ENCODE results near the gene AHNAK2. TPM values are rescaled to one million over a fixed set of nuclear protein-coding genes. Genes with fewer than 3 reads are reported as not detected.

Gene AHNAK2
- total and polyA plus RNA-seq, 2 donors (not counting 1 experiment from before 2014, with no cell fraction given) = not detected

DNA sequence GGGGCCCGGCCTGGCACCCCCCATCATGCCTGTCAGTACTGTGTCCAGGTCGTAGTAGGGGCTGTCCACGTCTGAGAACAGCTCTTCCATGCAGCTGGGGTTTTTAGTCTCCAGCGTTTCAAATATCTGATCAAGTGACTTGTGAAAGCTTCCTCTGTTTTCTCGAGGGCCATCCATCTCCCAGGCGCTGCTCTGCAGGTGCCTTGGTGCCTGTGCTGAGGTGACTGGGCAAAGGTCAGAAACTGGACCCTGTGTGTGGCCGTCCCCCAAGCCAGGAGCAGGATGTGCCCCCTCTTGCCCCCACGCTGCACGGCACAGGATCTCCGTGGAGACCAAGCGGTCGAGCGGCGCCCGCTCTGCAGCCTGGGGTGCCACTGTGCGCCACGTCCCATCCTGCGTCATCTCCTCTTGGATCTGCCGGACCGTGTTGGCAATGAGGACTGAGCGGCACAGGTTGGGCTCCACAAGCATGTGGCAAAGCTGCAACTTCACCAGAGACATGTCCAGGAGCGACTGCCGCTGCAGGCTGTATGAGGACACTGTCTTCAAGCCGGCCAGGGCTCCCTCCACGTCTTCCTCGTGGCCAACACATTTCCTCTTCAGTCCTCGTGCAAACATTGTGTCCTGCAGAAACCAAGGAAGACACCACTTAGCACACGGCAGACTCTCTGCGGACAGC lies 33.3 kb upstream of the AHNAK2 start:
- TF ChIP-seq, protein P1, sequence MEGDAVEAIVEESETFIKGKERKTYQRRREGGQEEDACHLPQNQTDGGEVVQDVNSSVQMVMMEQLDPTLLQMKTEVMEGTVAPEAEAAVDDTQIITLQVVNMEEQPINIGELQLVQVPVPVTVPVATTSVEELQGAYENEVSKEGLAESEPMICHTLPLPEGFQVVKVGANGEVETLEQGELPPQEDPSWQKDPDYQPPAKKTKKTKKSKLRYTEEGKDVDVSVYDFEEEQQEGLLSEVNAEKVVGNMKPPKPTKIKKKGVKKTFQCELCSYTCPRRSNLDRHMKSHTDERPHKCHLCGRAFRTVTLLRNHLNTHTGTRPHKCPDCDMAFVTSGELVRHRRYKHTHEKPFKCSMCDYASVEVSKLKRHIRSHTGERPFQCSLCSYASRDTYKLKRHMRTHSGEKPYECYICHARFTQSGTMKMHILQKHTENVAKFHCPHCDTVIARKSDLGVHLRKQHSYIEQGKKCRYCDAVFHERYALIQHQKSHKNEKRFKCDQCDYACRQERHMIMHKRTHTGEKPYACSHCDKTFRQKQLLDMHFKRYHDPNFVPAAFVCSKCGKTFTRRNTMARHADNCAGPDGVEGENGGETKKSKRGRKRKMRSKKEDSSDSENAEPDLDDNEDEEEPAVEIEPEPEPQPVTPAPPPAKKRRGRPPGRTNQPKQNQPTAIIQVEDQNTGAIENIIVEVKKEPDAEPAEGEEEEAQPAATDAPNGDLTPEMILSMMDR (IDR thresholded peaks at IDR 0.05) = no peak
- TF ChIP-seq EZH2 (IDR thresholded peaks at IDR 0.05; ENCODE audit: borderline replicate concordance, insufficient read depth, low read depth, low read length, poor library complexity, severe bottlenecking) = no peak
- Mint-ChIP-seq H3K4me3 (no peak overlapping the region), H3K27ac (no peak overlapping the region), H3K9me3 (ENCODE audit: insufficient read depth) (no peaks in the 10 kb centered on the region), H3K4me1 (peaks cover 37% of the 10 kb centered on the region), H3K27me3 (no peaks in the 10 kb centered on the region)
- WGBS (ENCODE audit: insufficient coverage) = 89% methylated on average over 29 of the region's 29 CpGs
- ChIA-PET CTCF (interaction anchor here (0.9 to 1.4 kb wide), 5 partner anchors 12 to 72 kb away, joined by 3 to 13 read pairs (median 3); partner anchors contain the start of gene GPR132), POLR2A (interaction anchor here (0.6 kb wide), 1 partner anchor 116 kb away, joined by 5 read pairs; no protein-coding TSS in a partner anchor)
- H3K27me3 ChIP-seq (replicated peaks in 1 of 4; ENCODE audit: control extremely low read depth in 1 of 4, control insufficient read depth in 3 of 4, insufficient read depth in 4 of 4, low read length in 3 of 4) = no peaks in the 10 kb centered on the region
- peaks cover 2 to 19% of the 10 kb centered on the region in 2 experiments for H3K36me3 ChIP-seq (replicated peaks in 1 of 2; ENCODE audit: control extremely low read depth in 1 of 2, control insufficient read depth in 1 of 2, extremely low read depth in 1 of 2, insufficient read depth in 2 of 2, low read length in 1 of 2)
- no peaks in the 10 kb centered on the region for H3K9me3 ChIP-seq (ENCODE audit: control extremely low read depth in 1 of 3, control insufficient read depth in 2 of 3, insufficient read depth in 1 of 3, low read length in 2 of 3)
- H2AFZ ChIP-seq (ENCODE audit: insufficient read depth, low read depth, low read length, poor library complexity, severe bottlenecking) = no peak overlapping the region
- DNase-seq (no peak), ATAC-seq (ENCODE audit: low read depth) (no peak)
- H3K4me2 ChIP-seq (replicated peaks; ENCODE audit: low read depth, low read length, poor library complexity, severe bottlenecking) = no peak overlapping the region
- intact Hi-C loops (cut with micrococcal nuclease) = no loop called here
- peaks cover 6 to 7% of the 10 kb centered on the region in 2 donors for H3K4me1 ChIP-seq (ENCODE audit: control insufficient read depth in 2 of 2, insufficient read depth in 2 of 2, low read length in 2 of 2)
- H3K4me3 ChIP-seq (ENCODE audit: control extremely low read depth in 1 of 5, extremely low read depth in 1 of 5, insufficient read depth in 1 of 5, low read depth in 2 of 5, low read length in 4 of 5) = no peak overlapping the region
- H4K20me1 ChIP-seq (ENCODE audit: control insufficient read depth, insufficient read depth, low read length, poor library complexity, severe bottlenecking) = peaks cover 49% of the 10 kb centered on the region
- H3K79me2 ChIP-seq (ENCODE audit: control insufficient read depth, insufficient read depth, low read length) = peaks cover 57% of the 10 kb centered on the region
- no peak overlapping the region for H3K9ac ChIP-seq (ENCODE audit: low read length)
- no peak overlapping the region for H3K27ac ChIP-seq (ENCODE audit: low read length in 2 of 2)

DNA sequence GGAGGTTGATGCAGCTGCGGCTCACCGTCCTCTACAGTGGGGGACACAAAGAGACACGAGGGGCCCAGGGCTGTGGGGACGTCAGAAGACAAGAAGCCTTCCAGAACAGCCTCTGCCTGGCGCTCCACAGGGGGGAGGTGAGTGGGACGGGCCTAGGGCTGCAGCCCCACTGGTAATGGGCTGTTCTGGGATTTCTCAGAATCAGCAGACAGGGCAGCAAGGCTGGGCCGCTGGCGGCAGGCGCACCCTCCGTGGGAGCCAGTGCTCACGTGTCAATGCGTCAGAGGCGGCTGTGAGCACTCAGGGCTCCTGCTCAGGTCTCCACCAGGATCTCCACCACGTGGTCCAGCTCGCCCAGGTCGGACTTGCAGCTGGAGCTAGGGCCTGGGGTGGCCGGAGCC lies 32.7 kb upstream of the AHNAK2 start:
- ChIA-PET POLR2A (no interaction called here), CTCF (interaction anchor here (0.9 kb wide), 1 partner anchor 22 kb away, joined by 3 read pairs; no protein-coding TSS in a partner anchor)
- no peak overlapping the region for H3K9ac ChIP-seq (ENCODE audit: low read length)
- no peaks in the 10 kb centered on the region for H3K27me3 Mint-ChIP-seq
- H2AFZ ChIP-seq (ENCODE audit: insufficient read depth, low read depth, low read length, poor library complexity, severe bottlenecking) = no peak overlapping the region
- no peaks in the 10 kb centered on the region for H3K9me3 Mint-ChIP-seq (ENCODE audit: insufficient read depth)
- no peak overlapping the region for H3K4me3 ChIP-seq (ENCODE audit: control extremely low read depth in 1 of 5, extremely low read depth in 1 of 5, insufficient read depth in 1 of 5, low read depth in 2 of 5, low read length in 4 of 5)
- peaks cover 52% of the 10 kb centered on the region for H3K79me2 ChIP-seq (ENCODE audit: control insufficient read depth, insufficient read depth, low read length)
- ATAC-seq (ENCODE audit: low read depth) (no peak), DNase-seq (no peak)
- H3K27ac Mint-ChIP-seq = no peak overlapping the region
- H4K20me1 ChIP-seq (ENCODE audit: control insufficient read depth, insufficient read depth, low read length, poor library complexity, severe bottlenecking) = peaks cover 46% of the 10 kb centered on the region
- no peak overlapping the region for H3K27ac ChIP-seq (ENCODE audit: low read length in 2 of 2)
- H3K4me1 ChIP-seq (ENCODE audit: control insufficient read depth in 2 of 2, insufficient read depth in 2 of 2, low read length in 2 of 2) = peaks cover 6 to 7% of the 10 kb centered on the region in 2 donors
- no peak overlapping the region for H3K4me3 Mint-ChIP-seq
- H3K4me2 ChIP-seq (replicated peaks; ENCODE audit: low read depth, low read length, poor library complexity, severe bottlenecking) = no peak overlapping the region
- intact Hi-C loops (cut with micrococcal nuclease) = no loop called here
- H3K9me3 ChIP-seq (ENCODE audit: control extremely low read depth in 1 of 3, control insufficient read depth in 2 of 3, insufficient read depth in 1 of 3, low read length in 2 of 3) = no peaks in the 10 kb centered on the region
- 88% methylated on average over 17 of the region's 17 CpGs for WGBS (ENCODE audit: insufficient coverage)
- H3K36me3 ChIP-seq (replicated peaks in 1 of 2; ENCODE audit: control extremely low read depth in 1 of 2, control insufficient read depth in 1 of 2, extremely low read depth in 1 of 2, insufficient read depth in 2 of 2, low read length in 1 of 2) = peaks cover 2 to 19% of the 10 kb centered on the region in 2 experiments
- H3K27me3 ChIP-seq (replicated peaks in 1 of 4; ENCODE audit: control extremely low read depth in 1 of 4, control insufficient read depth in 3 of 4, insufficient read depth in 4 of 4, low read length in 3 of 4) = no peaks in the 10 kb centered on the region
- H3K4me1 Mint-ChIP-seq = peaks cover 32% of the 10 kb centered on the region
- TF ChIP-seq, protein P1 (IDR thresholded peaks at IDR 0.05) = no peak
- no peak for TF ChIP-seq EZH2 (IDR thresholded peaks at IDR 0.05; ENCODE audit: borderline replicate concordance, insufficient read depth, low read depth, low read length, poor library complexity, severe bottlenecking)
